Stomach smooth muscle (tissue), 2 donors: ENCODE measurements around the gene NAALADL2.
"Not testable (repeated sequence)": the region's sequence is repeated elsewhere in the genome, so short reads cannot be mapped to it uniquely, and the experiment has no call there.

ENCODE experiments used
- H3K27ac ChIP-seq: one replicate; pipeline ENCODE4 v1.7.0; 2013; ENCODE audit warnings: mild to moderate bottlenecking, low read length, inconsistent platforms
- H3K27me3 ChIP-seq, 2 donors: one replicate each; pipeline ENCODE4 v1.7.0; 2013; ENCODE audit warnings: low read length in 2 of 2; ENCODE audit not compliant: insufficient read depth in 2 of 2, control insufficient read depth in 1 of 2
- H3K36me3 ChIP-seq, 2 donors: one replicate each; pipeline ENCODE4 v1.7.0; 2013; ENCODE audit warnings: low read length in 2 of 2; ENCODE audit not compliant: control insufficient read depth in 2 of 2, insufficient read depth in 2 of 2
- H3K4me1 ChIP-seq: one replicate; pipeline ENCODE4 v1.7.0; 2013; ENCODE audit warnings: low read length; ENCODE audit not compliant: control insufficient read depth, insufficient read depth
- H3K4me3 ChIP-seq, 2 donors: one replicate each; pipeline ENCODE4 v1.7.0; 2013; ENCODE audit warnings: low read length in 2 of 2
- H3K9ac ChIP-seq, 2 donors: one replicate each; pipeline ENCODE4 v1.7.0; 2013; ENCODE audit warnings: low read length in 2 of 2, mild to moderate bottlenecking in 1 of 2
- H3K9me3 ChIP-seq, 2 donors: one replicate each; pipeline ENCODE4 v1.7.0; 2013; ENCODE audit warnings: low read length in 2 of 2; ENCODE audit not compliant: control insufficient read depth in 2 of 2
- donor health status: healthy.
- donor health status: Pancreatic carcinoma.

The NAALADL2 gene

DNA sequence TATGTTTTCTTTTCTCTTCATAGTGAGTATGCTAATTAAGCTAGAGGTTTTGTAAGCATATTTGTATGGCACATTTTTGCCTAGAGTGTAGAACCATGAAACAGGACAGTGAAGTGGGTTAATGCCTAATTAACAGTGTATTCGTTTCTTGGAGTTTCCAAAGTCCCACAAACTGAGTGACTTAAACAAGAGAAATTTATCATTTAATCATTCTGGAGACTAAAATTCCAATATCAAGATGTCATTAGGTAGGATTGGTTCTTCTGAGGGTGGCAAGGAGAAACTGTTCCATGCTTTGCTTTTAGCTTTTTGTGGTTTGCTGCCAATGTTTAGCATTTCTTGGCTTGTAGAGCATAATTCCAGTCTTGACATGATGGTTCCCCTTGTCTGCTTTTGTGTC lies 734.2 kb downstream of the NAALADL2 start:
- H3K27me3 ChIP-seq: no peaks in the 10 kb centered on the region
- peaks cover 4 to 6% of the 10 kb centered on the region in 2 donors for H3K9me3 ChIP-seq
- H3K4me1 ChIP-seq: no peaks in the 10 kb centered on the region
- no peak overlapping the region for H3K27ac ChIP-seq
- no peaks in the 10 kb centered on the region for H3K36me3 ChIP-seq
- H3K9ac ChIP-seq: no peak overlapping the region
- no peak overlapping the region for H3K4me3 ChIP-seq

DNA sequence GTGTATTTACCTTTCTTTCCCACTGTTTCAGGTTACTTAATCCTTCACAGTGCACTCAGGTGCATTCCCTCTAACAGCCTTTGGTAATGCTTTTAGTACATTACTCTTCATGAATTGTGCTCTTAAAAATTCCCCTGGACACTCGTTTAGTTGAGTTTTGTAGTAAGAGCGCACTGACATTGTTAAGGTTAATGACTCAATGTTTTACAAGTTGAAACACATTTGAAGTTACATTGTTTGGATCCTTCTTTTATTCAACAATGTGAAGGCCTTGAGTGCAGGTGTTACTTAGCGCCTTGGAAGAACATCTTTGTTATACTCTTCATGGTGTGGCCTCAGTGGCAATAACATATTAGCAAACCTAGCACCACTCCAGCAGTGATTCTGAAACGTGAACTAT lies 739.6 kb downstream of the NAALADL2 start:
- Histone ChIP-seq H3K4me3 (no peak overlapping the region), H3K4me1 (no peaks in the 10 kb centered on the region), H3K27me3 (no peaks in the 10 kb centered on the region), H3K36me3 (no peaks in the 10 kb centered on the region), H3K9ac (no peak overlapping the region), H3K9me3 (peaks cover 4 to 6% of the 10 kb centered on the region in 2 donors), H3K27ac (no peak overlapping the region)

DNA sequence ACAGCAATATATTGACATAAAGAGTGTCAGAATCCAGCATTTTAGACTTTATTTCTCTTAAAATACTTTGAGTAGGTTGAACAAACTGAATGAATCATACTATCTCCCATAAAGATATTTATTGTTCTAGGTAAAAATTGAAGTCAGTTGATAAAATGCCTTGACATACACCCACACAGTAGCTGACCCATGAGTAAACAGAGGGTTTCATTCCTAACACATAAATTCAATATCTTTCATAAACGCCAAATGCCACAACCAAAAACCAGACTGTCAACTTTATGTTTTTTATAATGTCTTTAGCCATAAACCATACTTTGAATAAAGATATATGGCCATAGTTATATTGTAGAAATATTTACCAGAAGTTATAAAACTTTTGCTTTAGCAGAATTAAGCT lies 742.4 kb downstream of the NAALADL2 start:
- Histone ChIP-seq H3K9ac (no peak overlapping the region), H3K36me3 (no peaks in the 10 kb centered on the region), H3K9me3 (no peaks in the 10 kb centered on the region), H3K4me3 (no peak overlapping the region), H3K4me1 (no peaks in the 10 kb centered on the region), H3K27ac (no peak overlapping the region), H3K27me3 (no peaks in the 10 kb centered on the region)

DNA sequence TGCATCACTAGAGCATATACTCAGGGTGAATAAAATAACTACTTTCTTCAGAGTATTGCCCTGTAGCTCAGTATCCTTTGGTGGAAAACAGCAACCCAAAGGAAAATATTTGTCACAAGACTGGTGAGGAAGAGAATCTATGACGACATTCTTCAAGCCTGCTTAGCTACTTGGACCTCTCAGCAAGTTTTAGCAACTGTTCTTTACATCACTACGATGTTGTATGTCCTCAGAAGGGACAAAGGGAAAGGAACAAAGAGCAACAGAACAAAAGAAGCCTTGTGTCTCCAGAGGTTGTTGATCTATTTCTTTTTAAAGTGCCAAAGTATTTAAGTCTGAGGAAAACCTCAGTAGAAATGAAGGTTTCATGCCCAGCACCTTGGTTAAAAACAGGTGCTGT lies 746.7 kb downstream of the NAALADL2 start:
- Histone ChIP-seq H3K9me3 (no peaks in the 10 kb centered on the region), H3K9ac (no peak overlapping the region), H3K27ac (no peak overlapping the region), H3K36me3 (no peaks in the 10 kb centered on the region), H3K4me1 (no peaks in the 10 kb centered on the region), H3K4me3 (no peak overlapping the region), H3K27me3 (no peaks in the 10 kb centered on the region)

DNA sequence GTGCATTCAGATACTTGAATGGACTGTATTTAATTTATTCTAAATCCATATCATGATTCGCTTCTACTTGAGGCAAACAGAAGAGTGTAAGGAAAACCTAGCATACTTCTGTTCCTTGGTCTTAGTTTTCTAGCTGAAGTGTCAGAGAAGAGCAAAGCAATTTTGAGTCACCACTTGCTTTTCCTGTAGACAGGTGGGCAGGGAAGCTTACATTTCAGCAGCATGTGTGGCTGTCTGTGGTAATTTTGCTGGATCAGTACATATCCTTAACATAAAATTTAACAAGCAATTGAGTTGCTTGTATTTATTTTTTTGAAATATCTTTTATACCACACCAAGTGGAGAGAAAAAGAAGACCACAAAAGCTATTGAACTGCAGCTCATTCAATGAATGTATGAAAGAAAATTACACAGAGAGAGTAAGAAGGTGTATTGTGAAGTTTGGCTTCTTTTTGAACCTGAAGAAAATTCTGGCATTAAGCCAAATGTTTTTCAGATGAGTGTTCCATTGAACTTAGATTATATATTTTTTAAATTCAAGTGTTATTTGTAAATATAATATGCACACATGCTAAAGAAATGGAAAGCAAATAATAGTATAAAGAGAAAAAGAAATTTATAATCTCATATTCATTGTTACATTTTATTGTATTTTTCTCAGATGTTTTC lies 747.6 kb downstream of the NAALADL2 start:
- H3K4me3 ChIP-seq: no peak overlapping the region
- H3K4me1 ChIP-seq: no peaks in the 10 kb centered on the region
- no peaks in the 10 kb centered on the region for H3K36me3 ChIP-seq
- H3K9ac ChIP-seq: no peak overlapping the region
- H3K27ac ChIP-seq: no peak overlapping the region
- H3K27me3 ChIP-seq: no peaks in the 10 kb centered on the region
- no peaks in the 10 kb centered on the region for H3K9me3 ChIP-seq

DNA sequence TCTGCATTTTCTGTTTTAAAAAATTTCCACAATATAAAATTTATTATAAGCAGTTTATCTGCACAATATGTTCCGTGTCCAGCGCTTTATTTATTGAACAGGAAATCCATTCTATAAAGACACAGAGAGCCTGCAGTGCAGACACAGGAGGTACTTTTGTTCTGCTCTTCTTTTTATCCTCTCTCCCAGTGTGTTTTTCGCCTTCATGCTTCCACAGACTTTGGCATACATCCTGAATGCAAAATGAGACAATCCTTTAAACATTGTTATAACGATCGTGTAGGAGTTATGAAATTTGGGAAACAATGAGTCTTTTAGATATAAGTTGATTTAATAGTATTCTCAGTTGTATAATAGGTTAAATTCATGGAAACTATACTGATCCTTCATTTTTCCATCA lies 749.2 kb downstream of the NAALADL2 start:
- H3K9me3 ChIP-seq: no peaks in the 10 kb centered on the region
- no peaks in the 10 kb centered on the region for H3K27me3 ChIP-seq
- H3K36me3 ChIP-seq: no peaks in the 10 kb centered on the region
- no peak overlapping the region for H3K9ac ChIP-seq
- no peak overlapping the region for H3K27ac ChIP-seq
- no peaks in the 10 kb centered on the region for H3K4me1 ChIP-seq
- H3K4me3 ChIP-seq: no peak overlapping the region

DNA sequence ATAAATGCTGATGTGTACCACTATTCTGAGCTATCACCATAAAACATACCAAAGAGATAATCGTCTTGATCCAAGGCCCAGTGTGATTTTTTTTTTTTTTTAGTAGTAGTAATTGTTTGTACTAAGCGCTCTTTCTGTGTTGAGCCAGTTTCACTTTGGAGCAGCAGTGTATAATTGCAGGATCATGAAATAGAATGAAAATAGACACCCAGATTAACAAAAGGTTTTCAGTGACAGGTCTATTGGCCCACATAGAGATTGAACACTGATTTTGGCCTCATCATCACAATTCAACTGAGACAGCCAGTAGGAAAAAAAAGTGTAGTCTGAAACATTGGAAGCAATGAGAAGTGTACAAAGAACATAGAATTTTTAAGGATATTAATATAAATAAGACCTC lies 749.8 kb downstream of the NAALADL2 start:
- Histone ChIP-seq H3K9me3 (no peaks in the 10 kb centered on the region), H3K27me3 (no peaks in the 10 kb centered on the region), H3K9ac (no peak overlapping the region), H3K27ac (no peak overlapping the region), H3K4me3 (no peak overlapping the region), H3K36me3 (no peaks in the 10 kb centered on the region), H3K4me1 (no peaks in the 10 kb centered on the region)

DNA sequence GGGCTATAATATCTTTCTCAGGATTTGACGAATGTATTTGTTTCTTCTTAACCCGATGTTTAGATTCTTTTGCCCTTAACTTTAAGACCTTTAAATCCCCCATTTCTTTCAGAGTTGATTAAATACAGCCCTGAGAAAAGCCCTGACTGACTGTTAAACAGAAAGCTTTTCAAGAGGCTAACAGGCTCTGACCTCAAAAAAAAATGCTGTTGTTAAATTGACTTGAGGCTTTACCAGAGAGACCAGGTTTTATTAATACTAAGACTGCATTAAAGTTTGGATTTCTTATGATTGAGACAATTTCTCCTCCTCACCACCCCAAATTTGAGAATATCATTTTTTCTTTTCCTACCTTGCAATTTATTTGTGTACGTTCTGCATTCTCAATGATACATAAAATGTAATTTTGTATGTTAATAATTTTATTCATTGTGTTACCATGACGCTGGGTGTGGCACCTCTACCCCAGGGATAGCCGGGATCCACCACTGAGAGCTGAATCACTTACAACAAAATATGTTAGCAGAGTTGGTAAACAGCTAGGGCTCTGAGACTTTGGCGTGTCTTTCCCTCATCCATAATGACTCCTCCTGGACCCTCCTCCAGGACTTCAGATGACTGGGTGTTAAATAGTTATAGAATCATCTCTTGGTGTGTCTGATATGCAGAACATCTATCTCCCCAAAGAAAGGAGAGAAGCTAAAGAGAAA lies 753.5 kb downstream of the NAALADL2 start:
- Histone ChIP-seq H3K36me3 (no peaks in the 10 kb centered on the region), H3K4me1 (no peaks in the 10 kb centered on the region), H3K27me3 (no peaks in the 10 kb centered on the region), H3K9ac (no peak overlapping the region), H3K4me3 (no peak overlapping the region), H3K27ac (no peak overlapping the region), H3K9me3 (no peaks in the 10 kb centered on the region)

DNA sequence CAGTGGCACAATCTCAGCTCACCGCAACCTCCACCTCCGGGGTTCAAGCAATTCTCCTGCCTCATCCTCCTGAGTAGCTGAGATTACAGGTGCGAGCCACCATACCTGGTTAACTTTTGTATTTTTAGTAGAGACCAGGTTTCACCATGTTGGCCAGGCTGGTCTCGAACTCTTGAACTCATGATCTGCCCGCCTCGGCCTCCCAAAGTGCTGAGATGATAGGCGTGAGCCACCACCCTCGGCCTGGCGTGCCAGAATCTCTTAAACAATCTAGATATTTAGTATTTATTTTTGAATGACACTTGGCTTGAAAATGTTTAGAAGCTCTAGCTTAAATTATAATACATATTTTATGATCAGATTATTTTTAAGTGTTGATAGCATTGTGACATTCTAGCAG lies 755.0 kb downstream of the NAALADL2 start:
- not testable (repeated sequence) for H3K4me3 ChIP-seq, H3K9ac ChIP-seq, H3K27ac ChIP-seq, H3K9me3 ChIP-seq, H3K4me1 ChIP-seq, H3K36me3 ChIP-seq, H3K27me3 ChIP-seq

DNA sequence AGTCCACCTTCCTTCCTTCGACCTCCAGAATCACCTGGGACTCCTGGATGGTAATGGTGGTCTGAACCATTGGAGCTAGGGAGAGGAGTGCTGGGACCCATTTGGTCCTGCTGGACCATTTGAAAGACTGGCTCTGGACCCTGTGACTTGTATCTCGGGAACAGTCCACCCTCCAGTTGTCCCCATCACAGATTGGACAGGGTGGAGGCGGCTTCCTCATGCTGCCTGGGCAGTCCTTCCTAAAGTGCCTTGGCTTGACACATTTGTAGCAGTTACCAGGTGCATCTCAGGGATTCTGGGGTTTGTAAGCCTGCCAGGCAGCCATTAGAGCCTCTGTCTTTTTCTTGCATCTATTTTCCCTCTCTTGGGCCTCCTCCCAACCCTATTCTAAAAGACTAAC lies 758.1 kb downstream of the NAALADL2 start:
- Histone ChIP-seq H3K4me3 (no peak overlapping the region), H3K27ac (no peak overlapping the region), H3K4me1 (no peaks in the 10 kb centered on the region), H3K27me3 (no peaks in the 10 kb centered on the region), H3K9me3 (no peaks in the 10 kb centered on the region), H3K36me3 (no peaks in the 10 kb centered on the region), H3K9ac (no peak overlapping the region)

DNA sequence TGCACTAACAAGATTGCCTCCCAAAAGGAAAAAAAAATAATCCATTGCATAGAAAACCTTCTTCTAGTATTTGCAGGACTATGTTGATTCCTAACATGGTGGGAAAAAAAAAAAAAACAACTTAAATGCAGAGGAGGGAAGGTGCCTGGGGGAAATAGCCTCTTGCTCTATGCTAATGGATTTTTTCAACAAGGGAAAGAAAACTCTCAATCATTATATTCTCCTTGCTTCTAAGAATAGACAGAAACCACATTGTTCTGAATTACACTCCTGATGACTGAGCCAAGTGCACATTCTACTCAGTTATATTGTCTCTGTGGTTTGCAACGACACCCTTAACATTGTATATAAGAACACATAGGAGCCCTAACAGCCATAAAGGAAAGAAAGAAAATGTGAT lies 760.2 kb downstream of the NAALADL2 start:
- H3K27ac ChIP-seq: no peak overlapping the region

More for the DNA sequence above, 760.2 kb downstream of the NAALADL2 start:
- no peaks in the 10 kb centered on the region for H3K9me3 ChIP-seq
- no peak overlapping the region for H3K9ac ChIP-seq
- no peak overlapping the region for H3K4me3 ChIP-seq
- H3K4me1 ChIP-seq: no peaks in the 10 kb centered on the region
- no peaks in the 10 kb centered on the region for H3K36me3 ChIP-seq
- H3K27me3 ChIP-seq: no peaks in the 10 kb centered on the region
